HuH-7 (cell line): ENCODE results near the gene IL1RAP.

Source experiments
- DNase-seq: peaks from one replicate; pipeline ENCODE4 v3.0.0; 2011; ENCODE audit warnings: low spot score

The IL1RAP gene

DNA sequence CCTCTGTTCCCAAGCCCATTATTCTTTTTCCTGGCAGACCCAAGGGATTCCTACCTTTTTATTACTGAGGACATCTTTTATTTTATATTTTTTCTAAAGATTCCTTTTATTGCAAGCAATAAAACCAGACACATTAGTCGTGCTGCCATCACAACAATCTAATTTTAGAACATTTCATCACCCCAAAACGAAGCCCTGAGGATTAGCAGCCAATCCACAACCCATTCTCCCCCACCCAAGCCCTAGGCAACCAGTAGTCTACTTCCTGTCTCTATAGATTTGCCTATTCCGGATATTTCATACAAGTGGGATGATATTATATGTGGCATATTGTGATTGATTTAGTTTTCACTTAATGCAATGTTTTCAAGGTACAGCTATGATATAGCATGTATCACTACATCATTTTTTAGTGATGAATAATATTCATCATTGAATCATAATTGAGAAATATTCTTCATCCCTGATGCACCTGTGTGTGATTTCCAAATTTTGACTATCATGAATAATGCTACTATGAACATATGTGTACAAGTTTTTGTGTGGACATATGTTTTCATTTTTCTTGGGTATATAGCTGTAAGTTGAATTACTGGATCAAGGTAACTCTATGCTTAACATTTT is 65.7 kb downstream of the IL1RAP start:
- DNase-seq: no peak

- DNase-seq: no peak
Observed at GRCh38 chr3:190580417-190580816, 66.5 kb downstream of the IL1RAP start.

GRCh38 chr3:190581041-190581541 is 67.2 kb downstream of the IL1RAP start:
- no peak for DNase-seq

DNA sequence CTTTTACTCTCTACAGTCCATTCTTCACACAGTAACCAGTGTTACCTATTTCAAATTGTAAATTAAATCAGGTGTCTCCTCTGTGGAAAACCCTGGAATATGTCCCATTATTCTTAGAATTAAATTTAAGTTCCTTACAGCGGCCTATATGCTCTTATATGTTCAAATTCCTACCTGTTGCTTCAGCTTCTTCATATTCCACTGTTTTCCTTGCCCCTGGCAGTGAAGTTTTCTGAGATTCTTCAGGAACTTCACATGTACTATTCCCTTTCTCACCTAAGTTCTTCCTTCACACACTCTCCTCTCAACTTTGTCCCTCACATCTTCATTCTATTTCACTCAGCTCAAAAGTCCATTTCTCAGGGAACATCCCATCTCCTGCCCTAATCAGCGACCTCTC is 68.8 kb downstream of the IL1RAP start:
- no peak for DNase-seq

- DNase-seq: peak; percentile 62
Observed at GRCh38 chr3:190585805-190586630, 72.1 kb downstream of the IL1RAP start.

DNA sequence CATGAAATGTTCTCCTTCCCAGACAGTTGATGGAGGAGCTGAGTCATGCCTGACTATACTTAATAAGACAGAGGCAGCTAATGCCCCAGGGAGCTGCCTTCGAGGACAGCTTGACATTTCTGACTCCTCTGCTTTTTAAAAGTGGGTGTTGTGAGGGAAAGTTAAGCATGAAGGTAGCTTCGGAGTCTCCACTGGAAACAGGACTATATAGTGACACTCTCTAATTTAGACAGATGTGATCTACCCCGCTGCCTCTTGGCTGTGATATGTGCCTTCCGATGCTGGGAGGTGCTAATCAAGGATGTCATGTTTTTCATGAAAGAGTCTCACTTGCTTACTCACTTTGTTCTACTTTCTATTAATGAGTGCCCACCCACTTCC is 72.7 kb downstream of the IL1RAP start:
- DNase-seq: no peak

GRCh38 chr3:190588570-190588969 is 74.7 kb downstream of the IL1RAP start:
- DNase-seq: no peak

DNA sequence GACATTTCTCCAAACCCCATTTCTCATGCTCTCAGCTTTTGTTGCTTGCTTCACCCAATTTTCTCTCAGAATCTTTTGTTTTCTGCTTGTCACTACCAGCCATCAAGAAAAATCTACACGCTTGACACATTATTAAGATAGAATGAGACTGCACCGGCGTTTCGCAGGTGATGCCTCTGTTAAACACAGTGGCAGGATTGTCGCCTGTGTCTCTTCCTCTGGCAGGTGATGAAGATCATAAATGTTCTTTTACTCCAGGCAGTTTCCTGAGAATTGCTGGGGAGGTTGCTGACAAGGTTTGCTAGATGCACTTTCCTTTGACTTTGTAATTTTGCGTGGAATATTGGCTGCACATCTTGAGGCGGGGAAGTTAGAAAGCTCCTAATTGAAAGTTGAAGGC is 75.4 kb downstream of the IL1RAP start:
- DNase-seq: no peak

DNA sequence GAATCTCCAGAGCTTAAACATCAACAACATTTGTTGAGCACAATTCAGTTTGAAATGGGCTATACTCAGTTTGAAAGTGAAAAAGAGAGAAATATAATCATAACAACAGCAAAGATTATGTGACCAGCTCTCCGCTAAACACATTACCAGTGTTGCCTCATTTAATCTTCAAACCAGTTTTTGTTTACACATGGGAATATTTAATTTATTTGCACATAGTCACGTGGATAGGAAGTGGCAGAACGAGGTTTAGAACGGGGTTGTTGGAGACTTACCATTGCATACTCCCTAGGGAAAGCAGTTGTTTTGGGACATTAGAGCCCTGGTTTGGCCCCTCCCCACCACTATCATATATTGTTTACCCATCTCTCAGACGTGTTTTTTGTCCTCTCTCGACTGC is 77.2 kb downstream of the IL1RAP start:
- DNase-seq: peak; percentile 10

DNA sequence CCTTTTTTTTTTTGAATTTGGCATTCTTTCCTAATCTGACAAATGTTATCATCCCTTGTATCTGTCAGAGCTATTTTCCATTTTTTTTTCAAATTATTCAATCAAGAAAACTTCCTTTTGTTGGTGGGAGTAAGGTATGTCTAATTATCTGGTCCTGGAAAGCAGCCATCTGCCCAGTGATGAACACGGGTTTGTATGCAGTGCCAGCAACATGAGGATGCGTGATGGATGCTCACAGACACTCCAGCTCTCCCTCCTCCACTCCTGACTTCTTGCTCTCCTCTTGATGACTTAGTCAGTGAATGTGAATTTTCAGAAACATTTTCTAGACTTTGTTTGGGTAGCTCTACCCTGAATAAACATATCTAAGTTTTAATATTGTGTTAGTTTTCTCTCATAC is 79.2 kb downstream of the IL1RAP start:
- no peak for DNase-seq

DNA sequence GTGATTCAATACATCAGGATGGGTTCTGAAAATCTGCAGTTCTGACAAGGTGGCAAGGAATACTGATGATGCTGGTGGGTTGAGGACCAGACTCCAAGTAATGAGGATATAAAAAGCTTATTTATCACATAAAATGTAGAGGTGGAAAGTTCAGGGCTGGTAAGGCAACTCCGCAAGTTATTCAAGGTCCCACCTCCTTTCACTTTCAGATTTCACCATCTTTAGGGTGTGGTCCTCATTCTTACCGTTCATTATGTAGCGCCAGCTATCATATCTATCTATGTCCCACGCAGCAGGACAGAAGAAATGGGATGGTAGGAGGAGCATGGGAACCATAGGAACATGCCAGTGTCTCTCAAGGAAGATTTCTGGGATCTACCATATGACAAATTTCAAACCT is 80.3 kb downstream of the IL1RAP start:
- DNase-seq: no peak

DNA sequence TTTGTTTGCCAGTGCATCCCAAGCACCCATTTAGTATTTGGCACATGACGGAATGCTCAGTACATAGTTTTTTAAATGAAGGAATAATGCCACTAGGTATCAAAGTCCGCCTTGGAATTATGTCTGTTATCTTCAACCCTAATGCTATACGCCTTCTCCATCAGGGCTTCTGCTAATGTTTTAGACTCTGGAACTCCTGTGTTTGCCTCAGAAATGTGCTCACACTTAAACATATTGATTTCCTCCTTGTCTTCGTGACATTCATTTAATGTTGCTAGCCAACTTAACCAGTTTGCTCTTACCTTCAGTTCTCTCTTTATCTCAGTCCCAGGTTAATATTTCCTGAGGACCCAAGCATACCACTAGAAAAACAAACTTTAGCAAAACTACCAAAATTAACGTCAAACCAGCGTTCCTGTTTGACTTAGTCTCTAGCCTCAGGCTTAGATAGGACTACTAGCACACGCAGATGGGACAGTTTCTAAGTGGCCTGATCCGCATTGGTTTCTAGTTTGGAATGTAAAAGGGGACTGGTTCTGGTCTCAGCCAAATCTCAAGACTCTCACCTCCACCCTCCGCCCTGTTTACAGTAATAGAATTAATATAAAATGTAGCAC is 81.4 kb downstream of the IL1RAP start:
- DNase-seq: no peak

- DNase-seq: no peak
Observed at GRCh38 chr3:190595807-190596206, 81.9 kb downstream of the IL1RAP start.

DNA sequence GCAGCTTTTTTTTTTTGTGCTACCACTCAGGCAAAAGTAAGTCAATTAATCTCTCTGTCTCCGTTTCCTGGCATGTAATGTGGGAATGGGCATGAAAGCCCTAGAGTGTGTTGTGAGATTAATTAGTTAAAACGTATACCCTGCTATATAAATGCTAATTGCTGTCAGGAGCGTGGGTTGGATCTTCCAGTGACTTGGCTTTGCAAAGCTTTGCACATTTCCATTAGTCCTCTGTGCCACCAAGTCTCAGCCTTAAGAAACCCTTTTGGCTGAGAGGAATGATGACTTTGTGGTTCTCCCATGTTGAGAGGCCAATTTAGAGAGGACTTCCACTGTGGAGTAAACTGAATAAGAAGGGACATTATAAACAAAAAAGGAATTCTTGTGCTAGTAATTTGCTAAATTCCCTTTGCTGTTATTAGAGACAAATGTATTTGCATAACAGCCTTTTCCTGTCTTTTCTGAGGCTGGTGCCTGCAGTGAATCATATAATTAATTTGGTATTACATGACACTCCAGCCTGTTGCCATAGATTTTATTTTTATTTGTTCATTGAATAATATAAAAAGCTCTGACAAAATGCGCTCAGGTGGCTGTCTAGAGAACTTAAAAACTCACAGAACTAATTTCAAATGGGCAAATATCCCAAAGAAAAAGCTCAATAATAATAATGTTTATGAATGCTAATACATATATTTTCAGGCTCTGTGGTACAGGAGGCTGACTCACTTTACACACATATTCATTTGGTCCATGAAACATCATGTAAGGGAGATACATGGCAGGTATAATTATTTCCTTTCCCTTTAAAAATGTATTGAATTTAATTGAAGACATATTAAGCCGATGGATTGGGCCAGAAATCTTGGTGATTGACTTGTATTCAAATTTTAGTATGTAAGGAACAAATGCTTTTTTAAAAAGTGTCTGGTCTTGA is 82.7 kb downstream of the IL1RAP start:
- no peak for DNase-seq

DNA sequence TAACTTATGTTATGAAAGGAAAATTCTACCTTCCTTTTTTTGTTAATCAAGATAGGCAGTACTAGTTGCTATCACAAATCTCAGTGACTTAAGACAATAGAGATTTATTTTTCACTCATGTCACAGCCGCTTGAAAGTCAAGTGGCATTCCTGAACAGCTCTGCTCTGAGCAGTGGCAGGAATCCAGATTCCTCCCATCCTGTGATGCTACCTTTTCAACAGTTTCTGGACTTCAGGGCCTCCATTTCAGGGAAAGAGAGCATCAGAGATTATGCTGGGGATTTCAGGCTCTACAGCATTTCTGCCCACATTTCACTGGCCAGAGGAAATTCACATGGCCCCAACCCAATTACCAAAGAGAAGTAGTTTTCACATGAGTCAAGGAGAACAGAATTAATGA is 83.4 kb downstream of the IL1RAP start:
- no peak for DNase-seq

DNA sequence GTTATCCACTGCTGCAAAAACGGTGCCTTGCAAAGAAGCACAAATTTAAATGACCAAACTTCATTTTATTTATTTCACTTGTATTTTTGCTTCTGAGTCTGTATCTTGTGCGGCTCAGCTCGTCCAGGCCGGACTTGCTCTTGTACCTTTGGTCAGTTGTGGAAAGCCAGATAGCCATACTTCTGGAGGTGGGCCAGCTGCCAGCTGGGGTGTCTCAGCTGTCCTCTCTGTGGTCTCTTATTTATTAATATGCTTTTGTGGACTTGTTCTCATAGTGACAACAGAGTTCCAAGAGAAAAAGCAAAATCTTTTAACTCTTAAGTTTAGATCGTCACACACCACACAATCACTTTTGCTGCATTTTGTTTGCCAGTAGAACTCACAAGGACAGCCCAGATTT is 87.7 kb downstream of the IL1RAP start:
- no peak for DNase-seq

DNA sequence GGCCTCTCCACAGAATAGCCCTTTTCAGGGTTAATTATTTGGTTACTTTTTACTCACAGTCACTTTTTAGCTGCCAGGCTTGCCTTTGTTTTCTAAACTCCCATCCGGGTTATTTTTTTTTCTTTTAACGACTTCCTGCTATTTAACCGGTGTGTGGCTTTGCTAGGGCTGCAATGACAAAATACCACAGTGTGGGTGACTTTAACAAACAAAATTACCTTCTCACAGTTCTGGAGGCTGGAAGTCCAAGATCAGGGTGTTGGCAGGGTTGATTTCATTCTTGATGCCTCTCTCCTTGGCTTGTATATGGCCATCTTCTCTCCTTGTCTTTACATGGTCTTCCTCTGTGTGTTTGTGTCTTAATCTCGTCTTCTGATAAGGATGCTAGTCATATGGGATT is 91.5 kb downstream of the IL1RAP start:
- DNase-seq: no peak

GRCh38 chr3:190606596-190606995 is 92.7 kb downstream of the IL1RAP start:
- no peak for DNase-seq

DNA sequence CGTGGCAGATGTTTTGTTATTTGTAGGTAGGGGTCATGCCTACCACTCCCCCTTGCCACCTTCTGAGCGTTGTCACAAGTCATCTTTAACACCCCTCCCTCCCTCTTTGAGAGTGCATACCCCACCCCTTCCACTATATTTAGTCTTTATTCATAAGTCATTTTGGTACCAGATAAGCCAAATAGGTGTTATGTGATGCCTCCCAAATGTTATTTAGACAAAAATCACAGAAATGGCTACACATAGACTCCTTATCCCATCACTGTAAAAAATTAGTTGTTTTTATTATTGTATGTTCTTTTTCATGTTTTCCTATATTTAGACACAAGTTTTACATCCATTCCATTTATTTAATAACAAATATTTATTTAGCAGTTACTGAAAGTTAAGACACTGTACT is 93.1 kb downstream of the IL1RAP start:
- DNase-seq: no peak

DNA sequence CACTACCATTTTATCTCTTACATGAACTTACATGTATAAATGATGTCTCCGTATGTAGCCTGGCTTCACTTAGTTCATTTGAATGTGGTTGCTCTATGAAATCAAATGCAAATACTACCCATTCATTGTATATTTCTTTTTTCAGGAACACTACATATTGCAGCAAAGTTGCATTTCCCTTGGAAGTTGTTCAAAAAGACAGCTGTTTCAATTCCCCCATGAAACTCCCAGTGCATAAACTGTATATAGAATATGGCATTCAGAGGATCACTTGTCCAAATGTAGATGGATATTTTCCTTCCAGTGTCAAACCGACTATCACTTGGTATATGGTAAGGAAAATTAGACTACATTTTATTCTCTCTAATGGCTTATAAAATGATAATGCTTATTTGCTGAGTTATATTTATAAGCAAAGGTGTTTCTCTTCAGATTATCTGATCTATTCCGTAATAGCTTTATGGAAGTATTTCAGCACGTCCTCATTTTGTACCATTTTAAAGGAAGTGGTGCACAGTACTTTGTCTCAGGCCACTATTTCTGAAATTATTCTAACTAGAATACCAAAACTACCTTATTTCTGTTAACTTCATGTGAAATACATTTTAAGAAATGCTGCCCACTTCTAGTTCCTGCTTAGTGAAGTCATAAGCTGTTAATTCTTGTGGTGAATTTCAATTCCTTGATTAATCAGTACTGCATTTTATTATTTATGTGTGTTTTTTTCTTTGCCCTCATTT is 95.1 kb downstream of the IL1RAP start:
- DNase-seq: no peak
